ENCODE results near the gene CELSR1. TPM values are rescaled to one million over a fixed set of nuclear protein-coding genes. Genes with fewer than 3 reads are reported as not detected.

Gene CELSR1
- total and polyA plus RNA-seq, 7 donors, result 0.09 to 0.39 (median 0.18) TPM

- 31 to 54% (median 37%) methylated on average over 14 to 19 of the region's 19 CpGs for whole genome bisulfite sequencing, 3 donors
- TF ChIP-seq CTCF (IDR thresholded peaks at IDR 0.05), result peak; percentile 91
- Histone ChIP-seq H3K9me3 (no peaks in the 10 kb centered on the region), H3K27me3 (ENCODE audit: insufficient read depth in 3 of 3, low read length in 2 of 3) (peaks cover 0 to 22% (median 0%) of the 10 kb centered on the region in 3 donors), H3K4me3 (no peak overlapping the region), H3K36me3 (ENCODE audit: insufficient read depth in 1 of 2, low read depth in 1 of 2) (no peaks in the 10 kb centered on the region), H3K27ac (no peak overlapping the region), H3K4me1 (no peaks in the 10 kb centered on the region)
- ATAC-seq (peak; percentile 74 to 91 (median 84)), DNase-seq (peak; percentile 69 to 80)
- intact Hi-C loops (cut with DNase I), result loop anchor here (1.0 to 5.0 kb wide), 3 partner anchors 23 to 175 kb away; no protein-coding TSS in a partner anchor
These were observed 169.7 kb downstream of the CELSR1 start for GRCh38 chr22:46367707-46368191.

- ATAC-seq, result peak in 3 of 4 donors; percentile 4 to 30 (median 13)
- Histone ChIP-seq H3K27ac (no peak overlapping the region), H3K36me3 (ENCODE audit: insufficient read depth in 1 of 2, low read depth in 1 of 2) (no peaks in the 10 kb centered on the region), H3K4me3 (no peak overlapping the region), H3K9me3 (no peaks in the 10 kb centered on the region), H3K27me3 (ENCODE audit: insufficient read depth in 3 of 3, low read length in 2 of 3) (peaks cover 0 to 22% (median 0%) of the 10 kb centered on the region in 3 donors), H3K4me1 (no peaks in the 10 kb centered on the region)
- DNase-seq, result peak in 1 of 2 donors; percentile 49
- no peak for TF ChIP-seq CTCF (IDR thresholded peaks at IDR 0.05)
- WGBS, 3 donors, result 53 to 76% (median 62%) methylated on average over 40 to 45 of the region's 45 CpGs
- intact Hi-C loops (cut with DNase I), result loop anchor here (1.0 to 5.0 kb wide), 3 partner anchors 23 to 175 kb away; no protein-coding TSS in a partner anchor
These were observed 170.4 kb downstream of the CELSR1 start for GRCh38 chr22:46366801-46367706.

GRCh38 chr22:46366327-46366731, 171.1 kb downstream of the CELSR1 start:
- intact Hi-C loops (cut with DNase I), result loop anchor here (2.0 to 5.0 kb wide), 2 partner anchors 174 to 176 kb away; no protein-coding TSS in a partner anchor
- DNase-seq (peak in 1 of 2 donors; percentile 45), ATAC-seq (no peak)
- no peak overlapping the region for H3K27ac ChIP-seq
- no peaks in the 10 kb centered on the region for H3K4me1 ChIP-seq
- peaks cover 0 to 22% (median 0%) of the 10 kb centered on the region in 3 donors for H3K27me3 ChIP-seq (ENCODE audit: insufficient read depth in 3 of 3, low read length in 2 of 3)
- no peak overlapping the region for H3K4me3 ChIP-seq
- H3K9me3 ChIP-seq, result no peaks in the 10 kb centered on the region
- no peak for TF ChIP-seq CTCF (IDR thresholded peaks at IDR 0.05)
- 66 to 84% (median 83%) methylated on average over 19 of the region's 19 CpGs for WGBS, 3 donors
- no peaks in the 10 kb centered on the region for H3K36me3 ChIP-seq (ENCODE audit: insufficient read depth in 1 of 2, low read depth in 1 of 2)

GRCh38 chr22:46365166-46365624, 172.2 kb downstream of the CELSR1 start:
- Histone ChIP-seq H3K4me1 (no peaks in the 10 kb centered on the region), H3K9me3 (no peaks in the 10 kb centered on the region), H3K27ac (no peak overlapping the region), H3K36me3 (ENCODE audit: insufficient read depth in 1 of 2, low read depth in 1 of 2) (no peaks in the 10 kb centered on the region), H3K4me3 (no peak overlapping the region), H3K27me3 (ENCODE audit: insufficient read depth in 3 of 3, low read length in 2 of 3) (peaks cover 0 to 22% (median 0%) of the 10 kb centered on the region in 3 donors)
- DNase-seq (peak in 1 of 2 donors; percentile 50), ATAC-seq (no peak)
- 86 to 89% (median 87%) methylated on average over 22 of the region's 22 CpGs for WGBS, 3 donors
- intact Hi-C loops (cut with DNase I), result loop anchor here in 1 of 2 donors (5.0 kb wide), 1 partner anchor 177 kb away; no protein-coding TSS in a partner anchor
- TF ChIP-seq CTCF (IDR thresholded peaks at IDR 0.05), result no peak
